HepG2 (cell line): Measurements from ENCODE around the gene TRIM7. TPM values are rescaled to one million over a fixed set of nuclear protein-coding genes. Genes with fewer than 3 reads are reported as not detected.

Source experiments
- GABPA ChIP-seq, 2 experiments: IDR thresholded peaks; 2 replicates each; pipeline ENCODE4 v1.6.1; 2011 to 2016; ENCODE audit warnings: low read depth in 2 of 2, low read length in 1 of 2, missing biosample characterization in 1 of 2, missing genetic modification characterization in 1 of 2
- GATAD2A ChIP-seq: IDR thresholded peaks from 2 replicates; pipeline ENCODE4 v1.6.1; 2016
- PAWR ChIP-seq: sonication (generic); formaldehyde crosslinking; IDR thresholded peaks from 2 replicates; pipeline ENCODE4 v1.4.0; 2020; ENCODE audit warnings: missing genetic modification reagents, mild to moderate bottlenecking, borderline replicate concordance
- REPIN1 ChIP-seq: sonication (generic); formaldehyde crosslinking; IDR thresholded peaks from 2 replicates; pipeline ENCODE4 v1.8.0; 2022; ENCODE audit warnings: missing genetic modification reagents, low read depth, mild to moderate bottlenecking, borderline replicate concordance
- RNF219 ChIP-seq: sonication (generic); formaldehyde crosslinking; IDR thresholded peaks from 2 replicates; pipeline ENCODE4 v1.5.0; 2020; ENCODE audit warnings: mild to moderate bottlenecking, missing genetic modification reagents
- RXRB ChIP-seq: IDR thresholded peaks from 2 replicates; pipeline ENCODE4 v1.6.1; 2016; ENCODE audit warnings: borderline replicate concordance, missing genetic modification reagents, missing compliant biosample characterization
- SETDB1 ChIP-seq: sonication (generic); formaldehyde crosslinking; IDR thresholded peaks from 2 replicates; pipeline ENCODE4 v1.5.1; 2020; ENCODE audit warnings: missing genetic modification reagents, mild to moderate bottlenecking, borderline replicate concordance
- SP1 ChIP-seq, 2 experiments: fragments of 450-650 bp in 1 of 2; sonication (generic) in 1 of 2; formaldehyde crosslinking in 1 of 2; IDR thresholded peaks; 2 replicates each; pipeline versions ENCODE4 v1.4.0 to v1.6.1; 2016 to 2020; ENCODE audit warnings: missing genetic modification reagents in 1 of 2
- TBX2 ChIP-seq: sonication (generic); formaldehyde crosslinking; IDR thresholded peaks from 2 replicates; pipeline ENCODE4 v1.5.0; 2020; ENCODE audit warnings: missing genetic modification reagents, mild to moderate bottlenecking, borderline replicate concordance
- ZMYM4 ChIP-seq: sonication (generic); formaldehyde crosslinking; IDR thresholded peaks from 2 replicates; pipeline ENCODE4 v1.8.1; 2023; ENCODE audit warnings: mild to moderate bottlenecking, missing genetic modification reagents
- polyA plus RNA-seq, 8 experiments: library from polyadenylated mRNA; depleted of rRNA in 3 of 8; stranded (reverse) in 7 of 8; unstranded in 1 of 8; fragments of >200 nt; fragmentation: Illumina TruSeq in 4 of 8; extraction: Trizol in 4 of 8; gene quantifications; 2 replicates each; pipeline versions ENCODE4 v1.2.1 to v1.2.3, GENCODE V29; 2011 to 2016; ENCODE audit warnings: low read depth in 4 of 8, missing spikeins in 1 of 8, mixed read lengths in 1 of 8; ENCODE audit not compliant: insufficient read depth in 1 of 8
- total RNA-seq, 5 experiments: library from RNA; depleted of rRNA; stranded (reverse); fragments of >200 nt; fragmentation: Illumina TruSeq; extraction: Trizol; gene quantifications; 2 replicates each; pipeline ENCODE4 v1.2.3, GENCODE V29; 2016; ENCODE audit warnings: low read depth in 1 of 5
- TF ChIP-seq, protein P1 (sequence below): sonication (generic); formaldehyde crosslinking; IDR thresholded peaks from 2 replicates; pipeline ENCODE4 v1.5.1; 2020; ENCODE audit warnings: mild to moderate bottlenecking, missing genetic modification reagents, borderline replicate concordance
- TF ChIP-seq, protein P2 (sequence below): sonication (generic); formaldehyde crosslinking; IDR thresholded peaks from one replicate; pipeline ENCODE4 v1.5.1; 2020; ENCODE audit warnings: mild to moderate bottlenecking, missing genetic modification reagents; ENCODE audit errors: not compliant biosample characterization
- TF ChIP-seq, protein P3 (sequence below): sonication (generic); formaldehyde crosslinking; IDR thresholded peaks from 2 replicates; pipeline ENCODE4 v1.5.0; 2020; ENCODE audit warnings: missing genetic modification reagents

Gene TRIM7
- total and polyA plus RNA-seq, 2 of the 13 experiments (the other 11 are each of a cell fraction or from before 2014, with no cell fraction given) = 0.13 TPM; not detected in 1

GRCh38 chr5:181243564-181244343 is 38.8 kb upstream of the TRIM7 start, which contains the start of gene RACK1 (continued):
- TF ChIP-seq, protein P1, sequence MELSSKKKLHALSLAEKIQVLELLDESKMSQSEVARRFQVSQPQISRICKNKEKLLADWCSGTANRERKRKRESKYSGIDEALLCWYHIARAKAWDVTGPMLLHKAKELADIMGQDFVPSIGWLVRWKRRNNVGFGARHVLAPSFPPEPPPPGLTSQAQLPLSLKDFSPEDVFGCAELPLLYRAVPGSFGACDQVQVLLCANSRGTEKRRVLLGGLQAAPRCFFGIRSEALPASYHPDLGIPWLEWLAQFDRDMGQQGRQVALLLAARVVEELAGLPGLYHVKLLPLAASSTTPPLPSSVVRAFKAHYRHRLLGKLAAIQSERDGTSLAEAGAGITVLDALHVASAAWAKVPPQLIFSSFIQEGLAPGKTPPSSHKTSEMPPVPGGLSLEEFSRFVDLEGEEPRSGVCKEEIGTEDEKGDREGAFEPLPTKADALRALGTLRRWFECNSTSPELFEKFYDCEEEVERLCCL (CRISPR knock-in tag) = peak; percentile 78; the same call in 1 of the 2 replicates
- TF ChIP-seq, protein P2, sequence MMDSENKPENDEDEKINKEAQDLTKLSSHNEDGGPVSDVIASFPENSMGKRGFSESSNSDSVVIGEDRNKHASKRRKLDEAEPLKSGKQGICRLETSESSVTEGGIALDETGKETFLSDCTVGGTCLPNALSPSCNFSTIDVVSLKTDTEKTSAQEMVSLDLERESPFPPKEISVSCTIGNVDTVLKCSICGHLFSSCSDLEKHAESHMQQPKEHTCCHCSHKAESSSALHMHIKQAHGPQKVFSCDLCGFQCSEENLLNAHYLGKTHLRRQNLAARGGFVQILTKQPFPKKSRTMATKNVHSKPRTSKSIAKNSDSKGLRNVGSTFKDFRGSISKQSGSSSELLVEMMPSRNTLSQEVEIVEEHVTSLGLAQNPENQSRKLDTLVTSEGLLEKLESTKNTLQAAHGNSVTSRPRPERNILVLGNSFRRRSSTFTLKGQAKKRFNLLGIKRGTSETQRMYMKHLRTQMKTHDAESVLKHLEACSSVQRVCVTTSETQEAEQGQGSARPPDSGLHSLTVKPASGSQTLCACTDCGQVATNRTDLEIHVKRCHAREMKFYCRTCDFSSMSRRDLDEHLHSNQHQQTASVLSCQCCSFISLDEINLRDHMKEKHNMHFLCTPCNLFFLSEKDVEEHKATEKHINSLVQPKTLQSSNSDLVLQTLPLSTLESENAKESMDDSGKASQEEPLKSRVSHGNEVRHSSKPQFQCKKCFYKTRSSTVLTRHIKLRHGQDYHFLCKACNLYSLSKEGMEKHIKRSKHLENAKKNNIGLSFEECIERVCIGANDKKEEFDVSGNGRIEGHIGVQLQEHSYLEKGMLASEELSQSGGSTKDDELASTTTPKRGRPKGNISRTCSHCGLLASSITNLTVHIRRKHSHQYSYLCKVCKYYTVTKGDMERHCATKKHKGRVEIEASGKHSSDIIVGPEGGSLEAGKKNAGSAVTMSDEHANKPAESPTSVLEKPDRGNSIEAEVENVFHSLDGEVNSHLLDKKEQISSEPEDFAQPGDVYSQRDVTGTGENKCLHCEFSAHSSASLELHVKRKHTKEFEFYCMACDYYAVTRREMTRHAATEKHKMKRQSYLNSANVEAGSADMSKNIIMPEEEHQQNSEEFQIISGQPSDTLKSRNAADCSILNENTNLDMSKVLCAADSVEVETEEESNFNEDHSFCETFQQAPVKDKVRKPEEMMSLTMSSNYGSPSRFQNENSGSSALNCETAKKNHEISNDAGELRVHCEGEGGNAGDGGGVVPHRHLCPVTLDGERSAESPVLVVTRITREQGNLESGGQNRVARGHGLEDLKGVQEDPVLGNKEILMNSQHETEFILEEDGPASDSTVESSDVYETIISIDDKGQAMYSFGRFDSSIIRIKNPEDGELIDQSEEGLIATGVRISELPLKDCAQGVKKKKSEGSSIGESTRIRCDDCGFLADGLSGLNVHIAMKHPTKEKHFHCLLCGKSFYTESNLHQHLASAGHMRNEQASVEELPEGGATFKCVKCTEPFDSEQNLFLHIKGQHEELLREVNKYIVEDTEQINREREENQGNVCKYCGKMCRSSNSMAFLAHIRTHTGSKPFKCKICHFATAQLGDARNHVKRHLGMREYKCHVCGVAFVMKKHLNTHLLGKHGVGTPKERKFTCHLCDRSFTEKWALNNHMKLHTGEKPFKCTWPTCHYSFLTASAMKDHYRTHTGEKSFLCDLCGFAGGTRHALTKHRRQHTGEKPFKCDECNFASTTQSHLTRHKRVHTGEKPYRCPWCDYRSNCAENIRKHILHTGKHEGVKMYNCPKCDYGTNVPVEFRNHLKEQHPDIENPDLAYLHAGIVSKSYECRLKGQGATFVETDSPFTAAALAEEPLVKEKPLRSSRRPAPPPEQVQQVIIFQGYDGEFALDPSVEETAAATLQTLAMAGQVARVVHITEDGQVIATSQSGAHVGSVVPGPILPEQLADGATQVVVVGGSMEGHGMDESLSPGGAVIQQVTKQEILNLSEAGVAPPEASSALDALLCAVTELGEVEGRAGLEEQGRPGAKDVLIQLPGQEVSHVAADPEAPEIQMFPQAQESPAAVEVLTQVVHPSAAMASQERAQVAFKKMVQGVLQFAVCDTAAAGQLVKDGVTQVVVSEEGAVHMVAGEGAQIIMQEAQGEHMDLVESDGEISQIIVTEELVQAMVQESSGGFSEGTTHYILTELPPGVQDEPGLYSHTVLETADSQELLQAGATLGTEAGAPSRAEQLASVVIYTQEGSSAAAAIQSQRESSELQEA (CRISPR knock-in tag) = peak; percentile 73
- TF ChIP-seq, protein P3, sequence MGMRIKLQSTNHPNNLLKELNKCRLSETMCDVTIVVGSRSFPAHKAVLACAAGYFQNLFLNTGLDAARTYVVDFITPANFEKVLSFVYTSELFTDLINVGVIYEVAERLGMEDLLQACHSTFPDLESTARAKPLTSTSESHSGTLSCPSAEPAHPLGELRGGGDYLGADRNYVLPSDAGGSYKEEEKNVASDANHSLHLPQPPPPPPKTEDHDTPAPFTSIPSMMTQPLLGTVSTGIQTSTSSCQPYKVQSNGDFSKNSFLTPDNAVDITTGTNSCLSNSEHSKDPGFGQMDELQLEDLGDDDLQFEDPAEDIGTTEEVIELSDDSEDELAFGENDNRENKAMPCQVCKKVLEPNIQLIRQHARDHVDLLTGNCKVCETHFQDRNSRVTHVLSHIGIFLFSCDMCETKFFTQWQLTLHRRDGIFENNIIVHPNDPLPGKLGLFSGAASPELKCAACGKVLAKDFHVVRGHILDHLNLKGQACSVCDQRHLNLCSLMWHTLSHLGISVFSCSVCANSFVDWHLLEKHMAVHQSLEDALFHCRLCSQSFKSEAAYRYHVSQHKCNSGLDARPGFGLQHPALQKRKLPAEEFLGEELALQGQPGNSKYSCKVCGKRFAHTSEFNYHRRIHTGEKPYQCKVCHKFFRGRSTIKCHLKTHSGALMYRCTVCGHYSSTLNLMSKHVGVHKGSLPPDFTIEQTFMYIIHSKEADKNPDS (CRISPR knock-in tag) = peak; percentile 63; the same call in 1 of the 2 replicates
- TF ChIP-seq ZMYM4 (peak; percentile 65), GATAD2A (no peak), REPIN1 (CRISPR knock-in tag) (peak; percentile 19; the same call in 1 of the 2 replicates), RXRB (CRISPR knock-in tag) (peak; percentile 28; the same call in 1 of the 2 replicates), SP1 (IDR thresholded peaks at IDR 0.05) (no peak), SP1 (CRISPR knock-in tag; IDR thresholded peaks at IDR 0.05) (peak; percentile 54; the same call in 1 of the 2 replicates), SETDB1 (no peak), GABPA (IDR thresholded peaks at IDR 0.05; ENCODE audit: low read depth, low read length) (peak; percentile 75), GABPA (CRISPR knock-in tag; IDR thresholded peaks at IDR 0.05; ENCODE audit: low read depth) (peak; percentile 97), PAWR (CRISPR knock-in tag) (no peak), RNF219 (CRISPR knock-in tag) (peak; percentile 43; the same call in 1 of the 2 replicates), TBX2 (no peak)
